Esophagus squamous epithelium (tissue), 4 donors: Measurements from ENCODE around the gene CIAO2B.

Source experiments
- POLR2A ChIP-seq, 4 donors: fragments of 450-650 bp; IDR thresholded peaks; one replicate each; pipeline ENCODE4 v1.6.1; 2017; ENCODE audit warnings: antibody characterized with exemption in 4 of 4, mild to moderate bottlenecking in 4 of 4, moderate library complexity in 3 of 4
- TF ChIP-seq, protein P1 (sequence below), 6 experiments: fragments of 450-650 bp in 4 of 6; fragments of 200-600 bp in 2 of 6; sonication (generic) in 2 of 6; IDR thresholded peaks; one replicate each; pipeline ENCODE4 v1.5.1; 2016 to 2019; ENCODE audit warnings: antibody characterized with exemption in 6 of 6, mild to moderate bottlenecking in 4 of 6, moderate library complexity in 4 of 6

DNA sequence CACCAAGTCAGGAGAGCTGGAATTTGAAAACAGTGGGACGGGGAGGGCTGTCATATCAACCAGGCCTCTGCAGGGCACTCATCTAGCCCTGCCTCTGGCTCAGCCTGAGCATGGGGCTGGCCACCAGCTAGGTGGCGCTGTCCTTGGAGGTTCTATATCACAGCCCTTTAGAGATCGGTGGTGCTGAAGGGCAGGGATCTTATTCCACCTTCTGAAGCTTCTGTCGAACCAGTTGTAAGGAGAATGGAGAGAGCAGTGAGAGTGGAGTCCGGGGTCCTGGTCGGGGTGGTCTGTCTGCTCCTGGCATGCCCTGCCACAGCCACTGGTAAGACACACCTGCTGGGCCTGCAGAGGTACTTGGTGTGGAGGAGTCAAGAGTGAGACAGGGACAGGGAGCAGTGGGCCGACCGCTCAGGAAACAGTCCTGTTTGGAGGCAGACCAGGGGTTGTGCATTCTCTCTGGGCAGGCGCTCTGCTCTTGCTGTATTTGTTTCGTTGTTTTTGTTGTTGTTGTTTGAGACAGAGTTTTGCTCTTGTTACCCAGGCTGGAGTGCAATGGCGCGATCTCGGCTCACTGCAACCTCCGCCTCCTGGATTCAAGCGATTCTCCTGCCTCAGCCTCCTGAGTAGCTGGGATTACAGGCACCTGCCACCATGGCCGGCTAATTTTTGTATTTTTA is 27.0 kb upstream of the CIAO2B start, which contains the start of gene CES3:
- TF ChIP-seq, protein P1, sequence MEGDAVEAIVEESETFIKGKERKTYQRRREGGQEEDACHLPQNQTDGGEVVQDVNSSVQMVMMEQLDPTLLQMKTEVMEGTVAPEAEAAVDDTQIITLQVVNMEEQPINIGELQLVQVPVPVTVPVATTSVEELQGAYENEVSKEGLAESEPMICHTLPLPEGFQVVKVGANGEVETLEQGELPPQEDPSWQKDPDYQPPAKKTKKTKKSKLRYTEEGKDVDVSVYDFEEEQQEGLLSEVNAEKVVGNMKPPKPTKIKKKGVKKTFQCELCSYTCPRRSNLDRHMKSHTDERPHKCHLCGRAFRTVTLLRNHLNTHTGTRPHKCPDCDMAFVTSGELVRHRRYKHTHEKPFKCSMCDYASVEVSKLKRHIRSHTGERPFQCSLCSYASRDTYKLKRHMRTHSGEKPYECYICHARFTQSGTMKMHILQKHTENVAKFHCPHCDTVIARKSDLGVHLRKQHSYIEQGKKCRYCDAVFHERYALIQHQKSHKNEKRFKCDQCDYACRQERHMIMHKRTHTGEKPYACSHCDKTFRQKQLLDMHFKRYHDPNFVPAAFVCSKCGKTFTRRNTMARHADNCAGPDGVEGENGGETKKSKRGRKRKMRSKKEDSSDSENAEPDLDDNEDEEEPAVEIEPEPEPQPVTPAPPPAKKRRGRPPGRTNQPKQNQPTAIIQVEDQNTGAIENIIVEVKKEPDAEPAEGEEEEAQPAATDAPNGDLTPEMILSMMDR (IDR thresholded peaks at IDR 0.05) = peak; percentile 65 to 83 (median 70)
- no peak for TF ChIP-seq POLR2A (IDR thresholded peaks at IDR 0.05)
